OCI-LY7 (cell line): ENCODE data around the gene PIGQ.

Source experiments
- EZH2phosphoT487 ChIP-seq: fragments of 200-600 bp; sonication (generic); IDR thresholded peaks from 2 replicates; pipeline ENCODE4 v1.6.1; 2018; ENCODE audit warnings: low read depth, borderline replicate concordance, mild to moderate bottlenecking, mixed run types, antibody characterized with exemption, low read length, moderate library complexity, mixed read lengths
- TF ChIP-seq, protein P1 (sequence below): fragments of 200-600 bp; sonication (generic); conservative IDR thresholded peaks from 2 replicates; pipeline ENCODE4 v1.5.1; 2014; ENCODE audit warnings: mild to moderate bottlenecking, antibody characterized with exemption, low read length, moderate library complexity, mixed read lengths

DNA sequence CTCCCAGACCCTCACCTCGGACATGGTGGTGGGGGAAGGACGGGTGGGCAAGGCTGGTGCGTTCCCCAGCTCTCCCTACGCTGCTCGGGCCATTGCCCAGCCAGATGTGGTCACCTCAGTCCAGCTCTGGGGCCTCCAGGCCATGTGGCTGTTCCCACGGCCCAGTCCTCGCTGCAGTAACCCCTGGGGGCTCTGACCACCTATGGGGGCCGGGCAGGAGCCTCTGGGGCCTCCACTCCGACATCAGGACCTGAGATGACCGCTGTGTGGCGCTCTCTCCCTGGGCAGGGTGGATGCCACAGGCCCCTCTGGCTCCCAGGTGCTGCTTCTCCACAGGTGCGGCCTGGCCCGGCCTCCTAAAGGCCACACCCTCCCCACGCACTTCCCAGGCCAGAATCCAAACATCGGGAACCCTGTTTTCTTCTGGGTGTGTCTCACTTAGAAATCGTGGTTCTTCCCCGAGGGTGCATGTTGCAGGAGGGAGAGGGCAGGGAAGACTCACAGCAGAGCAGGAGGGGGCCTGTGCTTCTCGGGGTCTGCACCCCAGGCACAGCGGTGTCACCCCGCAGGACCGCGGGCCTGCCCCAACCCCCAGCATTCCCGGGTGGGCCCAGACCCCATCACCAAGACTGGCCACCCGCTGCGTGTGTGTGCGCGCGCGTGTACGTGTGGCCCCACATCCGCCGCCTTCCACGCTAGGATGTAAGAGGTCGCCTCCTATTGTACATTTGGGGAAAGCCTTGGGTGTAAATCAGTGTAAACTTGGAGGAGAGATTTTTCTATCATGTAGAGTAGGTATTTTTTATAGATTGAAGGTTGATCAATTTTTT, 48.2 kb upstream of the PIGQ start:
- TF ChIP-seq, protein P1, sequence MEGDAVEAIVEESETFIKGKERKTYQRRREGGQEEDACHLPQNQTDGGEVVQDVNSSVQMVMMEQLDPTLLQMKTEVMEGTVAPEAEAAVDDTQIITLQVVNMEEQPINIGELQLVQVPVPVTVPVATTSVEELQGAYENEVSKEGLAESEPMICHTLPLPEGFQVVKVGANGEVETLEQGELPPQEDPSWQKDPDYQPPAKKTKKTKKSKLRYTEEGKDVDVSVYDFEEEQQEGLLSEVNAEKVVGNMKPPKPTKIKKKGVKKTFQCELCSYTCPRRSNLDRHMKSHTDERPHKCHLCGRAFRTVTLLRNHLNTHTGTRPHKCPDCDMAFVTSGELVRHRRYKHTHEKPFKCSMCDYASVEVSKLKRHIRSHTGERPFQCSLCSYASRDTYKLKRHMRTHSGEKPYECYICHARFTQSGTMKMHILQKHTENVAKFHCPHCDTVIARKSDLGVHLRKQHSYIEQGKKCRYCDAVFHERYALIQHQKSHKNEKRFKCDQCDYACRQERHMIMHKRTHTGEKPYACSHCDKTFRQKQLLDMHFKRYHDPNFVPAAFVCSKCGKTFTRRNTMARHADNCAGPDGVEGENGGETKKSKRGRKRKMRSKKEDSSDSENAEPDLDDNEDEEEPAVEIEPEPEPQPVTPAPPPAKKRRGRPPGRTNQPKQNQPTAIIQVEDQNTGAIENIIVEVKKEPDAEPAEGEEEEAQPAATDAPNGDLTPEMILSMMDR = no peak
- TF ChIP-seq EZH2phosphoT487 = no peak
